ENCODE measurements around the gene LAMC1.

DNA sequence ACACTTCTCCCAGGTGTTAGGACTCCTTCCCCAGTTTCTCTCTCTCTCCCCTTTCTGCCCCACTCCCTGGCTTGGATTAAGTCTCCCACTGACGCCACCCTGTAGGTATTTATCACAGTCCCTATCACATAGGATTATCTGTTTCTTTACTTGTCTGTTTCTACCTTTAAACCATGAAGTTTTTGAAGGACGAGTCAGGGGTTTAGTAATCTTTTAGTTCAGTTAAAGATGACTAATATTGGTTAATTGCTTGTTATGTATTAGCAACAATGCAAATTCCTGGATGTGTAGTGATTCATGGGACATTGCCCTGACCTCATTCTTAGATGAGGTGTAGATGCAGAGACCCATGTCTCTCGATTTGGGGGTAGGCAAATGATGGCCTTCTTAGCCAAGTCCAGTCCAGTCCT lies 6.4 kb downstream of the LAMC1 start:
- no peak for TF ChIP-seq POLR2A (IDR thresholded peaks at IDR 0.05)
- TF ChIP-seq, protein P1, sequence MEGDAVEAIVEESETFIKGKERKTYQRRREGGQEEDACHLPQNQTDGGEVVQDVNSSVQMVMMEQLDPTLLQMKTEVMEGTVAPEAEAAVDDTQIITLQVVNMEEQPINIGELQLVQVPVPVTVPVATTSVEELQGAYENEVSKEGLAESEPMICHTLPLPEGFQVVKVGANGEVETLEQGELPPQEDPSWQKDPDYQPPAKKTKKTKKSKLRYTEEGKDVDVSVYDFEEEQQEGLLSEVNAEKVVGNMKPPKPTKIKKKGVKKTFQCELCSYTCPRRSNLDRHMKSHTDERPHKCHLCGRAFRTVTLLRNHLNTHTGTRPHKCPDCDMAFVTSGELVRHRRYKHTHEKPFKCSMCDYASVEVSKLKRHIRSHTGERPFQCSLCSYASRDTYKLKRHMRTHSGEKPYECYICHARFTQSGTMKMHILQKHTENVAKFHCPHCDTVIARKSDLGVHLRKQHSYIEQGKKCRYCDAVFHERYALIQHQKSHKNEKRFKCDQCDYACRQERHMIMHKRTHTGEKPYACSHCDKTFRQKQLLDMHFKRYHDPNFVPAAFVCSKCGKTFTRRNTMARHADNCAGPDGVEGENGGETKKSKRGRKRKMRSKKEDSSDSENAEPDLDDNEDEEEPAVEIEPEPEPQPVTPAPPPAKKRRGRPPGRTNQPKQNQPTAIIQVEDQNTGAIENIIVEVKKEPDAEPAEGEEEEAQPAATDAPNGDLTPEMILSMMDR (IDR thresholded peaks at IDR 0.05) = no peak
